GM23338 (cell line): ENCODE measurements around the gene ZBTB49. TPM values are rescaled to one million over a fixed set of nuclear protein-coding genes. Genes with fewer than 3 reads are reported as not detected.

Source experiments
- ATAC-seq: fragments of 200-7000 bp; cut with Tn5 transposase; 3 replicates; pipeline ENCODE4 v1.9.1; 2020
- DNase-seq: peaks from one replicate; pipeline ENCODE4 v3.0.0-alpha.2; 2015; ENCODE audit warnings: low spot score
- H2AFZ ChIP-seq: fragments of 200-600 bp; sonication (generic); 2 replicates; pipeline ENCODE4 v1.8.0; 2016; ENCODE audit warnings: antibody characterized with exemption, mild to moderate bottlenecking, moderate library complexity
- H3F3A ChIP-seq: fragments of 200-600 bp; sonication (generic); replicated peaks from 2 replicates; pipeline ENCODE4 v1.8.0; 2017; ENCODE audit warnings: antibody characterized with exemption, mixed run types, low read depth
- H3K27ac ChIP-seq: fragments of 200-600 bp; sonication (generic); 2 replicates; pipeline ENCODE4 v1.6.1; 2016; ENCODE audit warnings: low read depth
- H3K27me3 ChIP-seq: fragments of 200-600 bp; sonication (generic); 2 replicates; pipeline ENCODE4 v1.8.0; 2016; ENCODE audit warnings: mild to moderate bottlenecking, mixed run types, moderate library complexity; ENCODE audit not compliant: insufficient read depth
- H3K36me3 ChIP-seq: fragments of 200-600 bp; sonication (generic); 2 replicates; pipeline ENCODE4 v1.8.0; 2016; ENCODE audit warnings: mild to moderate bottlenecking; ENCODE audit not compliant: insufficient read depth
- H3K4me1 ChIP-seq: fragments of 200-600 bp; sonication (generic); 2 replicates; pipeline ENCODE4 v1.8.0; 2016; ENCODE audit warnings: mild to moderate bottlenecking, moderate library complexity; ENCODE audit not compliant: insufficient read depth
- H3K4me2 ChIP-seq: fragments of 200-600 bp; sonication (generic); 2 replicates; pipeline ENCODE4 v1.7.1; 2017; ENCODE audit warnings: mixed run types
- H3K4me3 ChIP-seq: fragments of 200-600 bp; sonication (generic); 2 replicates; pipeline ENCODE4 v1.6.1; 2016; ENCODE audit warnings: mixed run types
- H3K79me2 ChIP-seq: fragments of 200-600 bp; sonication (generic); replicated peaks from 2 replicates; pipeline ENCODE4 v1.8.0; 2017; ENCODE audit warnings: mild to moderate bottlenecking; ENCODE audit not compliant: insufficient read depth
- H3K9me2 ChIP-seq: fragments of 200-600 bp; sonication (generic); 2 replicates; pipeline ENCODE4 v1.8.0; 2017; ENCODE audit not compliant: insufficient read depth
- H4K20me1 ChIP-seq: fragments of 200-600 bp; sonication (generic); replicated peaks from 2 replicates; pipeline ENCODE4 v1.8.0; 2017; ENCODE audit warnings: mild to moderate bottlenecking; ENCODE audit not compliant: insufficient read depth
- H3K27ac Mint-ChIP-seq: 2 replicates; pipeline ENCODE4 v1.8.0; 2020; ENCODE audit warnings: inconsistent platforms, mild to moderate bottlenecking, moderate library complexity, mixed read lengths
- H3K27me3 Mint-ChIP-seq: 3 replicates; pipeline ENCODE4 v1.8.0; 2022; ENCODE audit warnings: low read depth, mild to moderate bottlenecking, moderate library complexity, mixed read lengths, inconsistent platforms; ENCODE audit not compliant: insufficient read depth, poor library complexity
- H3K36me3 Mint-ChIP-seq: 3 replicates; pipeline ENCODE4 v1.8.0; 2021; ENCODE audit warnings: low read depth, mild to moderate bottlenecking, inconsistent platforms, moderate library complexity, mixed read lengths
- H3K4me1 Mint-ChIP-seq: 3 replicates; pipeline ENCODE4 v1.8.0; 2020; ENCODE audit warnings: mild to moderate bottlenecking, inconsistent platforms, mixed read lengths
- H3K4me3 Mint-ChIP-seq: 3 replicates; pipeline ENCODE4 v1.8.0; 2021; ENCODE audit warnings: moderate library complexity, mild to moderate bottlenecking, inconsistent platforms, mixed read lengths
- H3K9me3 Mint-ChIP-seq: 3 replicates; pipeline ENCODE4 v1.8.0; 2020; ENCODE audit warnings: moderate library complexity, mild to moderate bottlenecking, inconsistent platforms, mixed read lengths
- CTCF ChIP-seq, 2 experiments: fragments of 200-600 bp in 1 of 2; sonication (generic) in 1 of 2; conservative IDR thresholded peaks; 2 replicates each; pipeline versions ENCODE4 v1.5.1 to v1.6.1; 2016 to 2017; ENCODE audit warnings: antibody characterized with exemption in 2 of 2, low read depth in 2 of 2, mild to moderate bottlenecking in 2 of 2, moderate library complexity in 1 of 2
- ETS1 ChIP-seq: IDR thresholded peaks from 2 replicates; pipeline ENCODE4 v1.6.1; 2016; ENCODE audit warnings: antibody characterized with exemption
- EZH2 ChIP-seq: fragments of 200-600 bp; sonication (generic); IDR thresholded peaks from one replicate; pipeline ENCODE4 v1.8.0; 2017; ENCODE audit warnings: antibody characterized with exemption, mild to moderate bottlenecking, low read depth; ENCODE audit not compliant: unreplicated experiment
- EZH2phosphoT487 ChIP-seq: fragments of 200-600 bp; sonication (generic); IDR thresholded peaks from one replicate; pipeline ENCODE4 v1.8.1; 2018; ENCODE audit warnings: antibody characterized with exemption; ENCODE audit not compliant: unreplicated experiment
- JUNB ChIP-seq: IDR thresholded peaks from one replicate; pipeline ENCODE4 v1.6.1; 2016; ENCODE audit warnings: antibody characterized with exemption; ENCODE audit not compliant: unreplicated experiment
- NANOG ChIP-seq: IDR thresholded peaks from 2 replicates; pipeline ENCODE4 v1.6.1; 2016; ENCODE audit warnings: antibody characterized with exemption, borderline replicate concordance
- POLR2AphosphoS5 ChIP-seq: IDR thresholded peaks from 2 replicates; pipeline ENCODE4 v1.6.1; 2016; ENCODE audit warnings: antibody characterized with exemption, low read depth
- REST ChIP-seq: IDR thresholded peaks from one replicate; pipeline ENCODE4 v1.6.1; 2018; ENCODE audit warnings: antibody characterized with exemption; ENCODE audit not compliant: unreplicated experiment
- STAT1 ChIP-seq: IDR thresholded peaks from one replicate; pipeline ENCODE4 v1.6.1; 2016; ENCODE audit warnings: antibody characterized with exemption; ENCODE audit not compliant: unreplicated experiment
- ZNF114 ChIP-seq: fragments of 250-450 bp; sonication (Bioruptor Pico); IDR thresholded peaks from 2 replicates; pipeline ENCODE4 v1.5.0; 2020; ENCODE audit warnings: mild to moderate bottlenecking, moderate library complexity
- ZNF331 ChIP-seq: fragments of 250-450 bp; sonication (Bioruptor Pico); IDR thresholded peaks from 2 replicates; pipeline ENCODE4 v1.5.0; 2020; ENCODE audit warnings: low read depth, mild to moderate bottlenecking, moderate library complexity
- polyA plus RNA-seq: library from polyadenylated mRNA; unstranded; fragments of >200 nt; fragmentation: Nextera tagmentation; extraction: Ambion mirVana; gene quantifications from 2 replicates; pipeline ENCODE4 v1.2.1, GENCODE V29; 2016
- total RNA-seq: library from RNA; depleted of rRNA; stranded (reverse); fragments of >200 nt; shearing (Covaris generic); gene quantifications from 2 replicates; pipeline ENCODE4 v1.2.3, GENCODE V29; 2014

The ZBTB49 gene
- total and polyA plus RNA-seq, 2 experiments from 2014 or later: 4.1 to 6.0 TPM

DNA sequence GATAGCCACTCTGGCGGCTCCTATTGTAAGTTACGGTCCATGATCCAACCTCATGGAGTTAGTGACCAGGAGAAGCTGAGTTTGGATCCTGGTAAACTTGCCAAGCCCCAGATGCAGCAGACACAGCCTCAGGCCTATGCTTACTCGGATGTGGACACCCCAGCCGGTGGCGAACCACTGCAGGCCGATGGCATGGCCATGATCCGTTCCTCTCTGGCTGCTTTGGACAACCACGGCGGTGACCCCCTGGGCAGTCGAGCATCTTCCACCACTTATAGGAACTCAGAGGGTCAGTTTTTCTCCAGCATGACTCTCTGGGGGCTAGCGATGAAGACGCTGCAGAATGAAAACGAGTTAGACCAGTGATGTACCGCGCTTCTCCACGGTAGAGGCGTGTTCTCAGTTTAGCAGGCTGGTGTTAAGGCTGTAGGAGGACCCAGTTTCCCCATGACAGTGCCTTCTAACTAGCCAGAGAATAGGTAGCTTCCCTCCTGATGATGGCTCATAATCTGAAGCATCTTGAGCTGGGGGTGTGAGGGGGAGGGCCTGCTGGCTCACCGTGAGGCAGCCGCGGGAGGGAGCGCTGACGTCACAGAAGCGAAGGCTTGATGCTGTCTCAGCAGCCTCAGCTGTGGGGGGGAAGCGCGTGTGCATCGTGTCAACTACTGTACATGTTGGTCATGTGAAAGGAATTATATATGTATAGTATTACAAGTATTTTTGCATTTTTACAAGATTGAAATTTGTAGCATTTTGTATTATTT is 31.1 kb downstream of the ZBTB49 start:
- no peaks in the 10 kb centered on the region for H3K36me3 ChIP-seq
- Mint-ChIP-seq H3K27ac (no peak overlapping the region), H3K9me3 (no peaks in the 10 kb centered on the region), H3K4me3 (no peak overlapping the region), H3K4me1 (peaks cover 13% of the 10 kb centered on the region), H3K27me3 (peaks cover 2% of the 10 kb centered on the region), H3K36me3 (peaks cover 20% of the 10 kb centered on the region)
- H3F3A ChIP-seq: no peaks in the 10 kb centered on the region
- H3K4me2 ChIP-seq: no peak overlapping the region
- no peaks in the 10 kb centered on the region for H3K79me2 ChIP-seq
- DNase-seq: no peak
- TF ChIP-seq CTCF (conservative IDR thresholded peaks at IDR 0.05; ENCODE audit: low read depth in 2 of 2) (no peak), ZNF331 (no peak), JUNB (no peak)
- no peak overlapping the region for H2AFZ ChIP-seq
- H3K4me1 ChIP-seq: no peaks in the 10 kb centered on the region
- no peak for ATAC-seq
- no peaks in the 10 kb centered on the region for H3K27me3 ChIP-seq
- no peak overlapping the region for H3K27ac ChIP-seq
- no peak overlapping the region for H3K4me3 ChIP-seq
- H4K20me1 ChIP-seq: no peaks in the 10 kb centered on the region; the same call in 1 of the 2 replicates
- no peaks in the 10 kb centered on the region for H3K9me2 ChIP-seq

GRCh38 chr4:4321951-4322688 is 32.1 kb downstream of the ZBTB49 start:
- H4K20me1 ChIP-seq: no peaks in the 10 kb centered on the region; the same call in 1 of the 2 replicates
- ATAC-seq: no peak
- Mint-ChIP-seq H3K27me3 (peaks cover 5% of the 10 kb centered on the region), H3K9me3 (no peaks in the 10 kb centered on the region), H3K4me1 (peaks cover 12% of the 10 kb centered on the region), H3K36me3 (peaks cover 20% of the 10 kb centered on the region), H3K27ac (no peak overlapping the region), H3K4me3 (no peak overlapping the region)
- H3K27me3 ChIP-seq: no peaks in the 10 kb centered on the region
- H3K4me1 ChIP-seq: no peaks in the 10 kb centered on the region
- no peak overlapping the region for H3K4me3 ChIP-seq
- H3K27ac ChIP-seq: no peak overlapping the region
- no peaks in the 10 kb centered on the region for H3F3A ChIP-seq
- no peaks in the 10 kb centered on the region for H3K9me2 ChIP-seq
- no peak for DNase-seq
- no peaks in the 10 kb centered on the region for H3K79me2 ChIP-seq
- no peaks in the 10 kb centered on the region for H3K36me3 ChIP-seq
- no peak overlapping the region for H3K4me2 ChIP-seq
- no peak for TF ChIP-seq JUNB
- no peak for TF ChIP-seq ZNF114 (CRISPR knock-in tag)
- TF ChIP-seq ETS1: no peak
- no peak for TF ChIP-seq STAT1
- TF ChIP-seq POLR2AphosphoS5: no peak
- TF ChIP-seq EZH2phosphoT487: no peak
- TF ChIP-seq CTCF (conservative IDR thresholded peaks at IDR 0.05; ENCODE audit: low read depth in 2 of 2): no peak
- no peak for TF ChIP-seq REST
- TF ChIP-seq EZH2: no peak
- no peak for TF ChIP-seq NANOG
- TF ChIP-seq ZNF331: no peak
- H2AFZ ChIP-seq: no peak overlapping the region
